SU-DHL-6 (cell line): ENCODE results near the gene ZNF543.

ENCODE experiments used
- H2AFZ ChIP-seq: fragments of 200-600 bp; sonication (generic); 2 replicates; pipeline ENCODE4 v1.6.1; 2014; ENCODE audit warnings: low read depth, mild to moderate bottlenecking, moderate library complexity, mixed read lengths, antibody characterized with exemption, low read length; ENCODE audit not compliant: severe bottlenecking
- H3F3A ChIP-seq: fragments of 200-600 bp; shearing (Covaris generic); 2 replicates; pipeline ENCODE4 v1.6.0; 2016; ENCODE audit warnings: antibody characterized with exemption, mild to moderate bottlenecking; ENCODE audit not compliant: insufficient read depth
- H3K27ac ChIP-seq: fragments of 200-600 bp; sonication (generic); 2 replicates; pipeline ENCODE4 v1.5.1; 2016; ENCODE audit warnings: low read depth, mild to moderate bottlenecking, low read length, moderate library complexity, mixed read lengths
- H3K27me3 ChIP-seq: fragments of 200-600 bp; sonication (generic), shearing (Covaris generic); 2 replicates; pipeline ENCODE4 v1.6.0; 2014; ENCODE audit warnings: mild to moderate bottlenecking, low read length
- H3K36me3 ChIP-seq: fragments of 200-600 bp; sonication (generic); 2 replicates; pipeline ENCODE4 v1.6.1; 2014; ENCODE audit warnings: mild to moderate bottlenecking, low read length, mixed read lengths
- H3K4me2 ChIP-seq: fragments of 300-600, 200-600 bp; shearing (Covaris generic), sonication (generic); 2 replicates; pipeline ENCODE4 v1.6.0; 2014; ENCODE audit warnings: low read length, low read depth, mild to moderate bottlenecking; ENCODE audit not compliant: poor library complexity, severe bottlenecking
- H3K4me3 ChIP-seq: fragments of 200-600 bp; sonication (generic); 2 replicates; pipeline ENCODE4 v1.5.1; 2014; ENCODE audit warnings: antibody characterized with exemption, low read length, mild to moderate bottlenecking, mixed read lengths; ENCODE audit not compliant: insufficient read depth, poor library complexity, severe bottlenecking
- H3K79me2 ChIP-seq: fragments of 200-600 bp; sonication (generic); 2 replicates; pipeline ENCODE4 v1.6.1; 2014; ENCODE audit warnings: mild to moderate bottlenecking, low read length, moderate library complexity; ENCODE audit not compliant: insufficient read depth
- H3K9ac ChIP-seq: fragments of 200-600 bp; sonication (generic); 2 replicates; pipeline ENCODE4 v1.7.0; 2014; ENCODE audit warnings: mild to moderate bottlenecking, low read length
- H3K9me2 ChIP-seq: fragments of 200-600 bp; sonication (generic); replicated peaks from 2 replicates; pipeline ENCODE4 v1.6.1; 2014; ENCODE audit warnings: low read length; ENCODE audit not compliant: insufficient read depth
- H3K9me3 ChIP-seq: fragments of 200-600 bp; sonication (generic); 2 replicates; pipeline ENCODE4 v1.6.1; 2014; ENCODE audit warnings: low read length, mixed read lengths; ENCODE audit not compliant: insufficient read depth
- H4K20me1 ChIP-seq: fragments of 200-600 bp; sonication (generic); 2 replicates; pipeline ENCODE4 v1.6.1; 2014; ENCODE audit warnings: low read depth, mild to moderate bottlenecking, antibody characterized with exemption, low read length, moderate library complexity, mixed read lengths
- CTCF ChIP-seq: fragments of 200-600 bp; sonication (generic); IDR thresholded peaks from one replicate; pipeline ENCODE4 v1.5.1; 2017; ENCODE audit warnings: antibody characterized with exemption, mild to moderate bottlenecking, low read length, moderate library complexity; ENCODE audit not compliant: insufficient read depth, poor library complexity, severe bottlenecking
- EZH2phosphoT487 ChIP-seq: fragments of 200-600 bp; sonication (generic), shearing (Covaris generic); conservative IDR thresholded peaks from 2 replicates; pipeline ENCODE4 v1.6.1; 2018; ENCODE audit warnings: mild to moderate bottlenecking, antibody characterized with exemption, low read length, moderate library complexity, mixed read lengths

ZNF543 gene

GRCh38 chr19:57357406-57357805 lies 37.1 kb downstream of the ZNF543 start:
- no peak overlapping the region for H3K27ac ChIP-seq
- H3K4me3 ChIP-seq: no peak overlapping the region
- no peak overlapping the region for H3K4me2 ChIP-seq
- no peaks in the 10 kb centered on the region for H3K36me3 ChIP-seq
- H4K20me1 ChIP-seq: no peaks in the 10 kb centered on the region
- H3K9me3 ChIP-seq: no peaks in the 10 kb centered on the region
- no peaks in the 10 kb centered on the region for H3K9me2 ChIP-seq
- no peaks in the 10 kb centered on the region for H3F3A ChIP-seq
- no peak overlapping the region for H2AFZ ChIP-seq
- no peak overlapping the region for H3K9ac ChIP-seq
- no peaks in the 10 kb centered on the region for H3K27me3 ChIP-seq
- peaks cover 2% of the 10 kb centered on the region; the same call in 1 of the 2 replicates for H3K79me2 ChIP-seq
- TF ChIP-seq EZH2phosphoT487 (no peak), CTCF (no peak)

GRCh38 chr19:57359300-57359699 lies 39.0 kb downstream of the ZNF543 start:
- H3K79me2 ChIP-seq: peaks cover 8% of the 10 kb centered on the region
- no peaks in the 10 kb centered on the region for H3K27me3 ChIP-seq
- TF ChIP-seq CTCF (no peak), EZH2phosphoT487 (no peak)
- H4K20me1 ChIP-seq: no peaks in the 10 kb centered on the region
- no peaks in the 10 kb centered on the region for H3K36me3 ChIP-seq
- no peaks in the 10 kb centered on the region for H3K9me3 ChIP-seq
- H3F3A ChIP-seq: no peaks in the 10 kb centered on the region
- H2AFZ ChIP-seq: no peak overlapping the region
- H3K27ac ChIP-seq: no peak overlapping the region
- no peak overlapping the region for H3K4me2 ChIP-seq
- no peaks in the 10 kb centered on the region for H3K9me2 ChIP-seq
- no peak overlapping the region for H3K4me3 ChIP-seq
- no peak overlapping the region for H3K9ac ChIP-seq

GRCh38 chr19:57362419-57362818 lies 42.1 kb downstream of the ZNF543 start:
- H4K20me1 ChIP-seq: no peaks in the 10 kb centered on the region
- no peaks in the 10 kb centered on the region for H3K9me3 ChIP-seq
- no peaks in the 10 kb centered on the region for H3K9me2 ChIP-seq
- H3K27ac ChIP-seq: no peak overlapping the region
- peak overlapping the region; percentile 67 for H3K4me2 ChIP-seq
- H3K27me3 ChIP-seq: no peaks in the 10 kb centered on the region
- H2AFZ ChIP-seq: peak overlapping the region; percentile 69
- peak overlapping the region; percentile 49 for H3K4me3 ChIP-seq
- TF ChIP-seq CTCF (no peak), EZH2phosphoT487 (no peak)
- no peaks in the 10 kb centered on the region for H3K36me3 ChIP-seq
- H3K79me2 ChIP-seq: peaks cover 13% of the 10 kb centered on the region
- H3K9ac ChIP-seq: no peak overlapping the region
- H3F3A ChIP-seq: no peaks in the 10 kb centered on the region
